Stimulated activated CD4-positive, alpha-beta T cell treated with anti-CD3 and anti-CD28 coated beads, Interleukin-1b, Interleukin-23, amount 100 ng/mL, for 1 hour (primary cell): ENCODE measurements around the gene SLC7A6OS.
"Not testable (repeated sequence)": the region's sequence is repeated elsewhere in the genome, so short reads cannot be mapped to it uniquely, and the experiment has no call there.

Experiments used
- DNase-seq, 2 donors: peaks; one replicate each; pipeline ENCODE4 v3.0.0-alpha.2; 2020; ENCODE audit warnings: low read depth in 2 of 2

The SLC7A6OS gene

DNA sequence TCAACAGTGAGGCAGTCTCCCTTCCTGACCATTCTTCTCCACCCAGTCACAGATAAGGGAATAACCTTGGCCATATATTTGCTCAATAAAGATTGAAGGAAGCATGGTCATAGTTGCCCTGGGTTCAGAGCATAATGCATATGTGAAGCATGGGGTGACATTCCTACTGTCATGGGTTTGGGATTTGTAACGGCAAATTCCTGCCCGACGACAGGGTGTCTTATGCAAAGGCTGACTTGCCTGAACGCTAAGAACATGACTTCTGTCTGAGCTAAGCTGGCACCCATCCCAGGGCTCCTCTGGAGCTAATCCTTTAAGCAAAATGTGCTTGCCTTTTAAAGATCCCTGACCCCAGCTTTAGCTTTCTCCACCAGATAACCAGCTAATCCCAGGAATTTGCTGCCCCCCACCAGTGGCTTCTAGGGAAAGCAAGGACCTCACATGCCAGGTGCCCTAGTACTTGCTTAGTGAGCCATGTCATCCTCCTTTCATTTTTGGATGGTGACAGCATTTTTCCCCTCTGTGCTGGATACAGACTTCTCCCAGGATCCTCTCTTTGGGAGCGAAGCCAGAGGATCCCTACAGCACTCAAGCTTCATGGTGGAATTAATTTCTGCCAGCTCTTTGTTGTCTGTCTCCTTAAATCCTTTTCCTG lies 11.7 kb downstream of the SLC7A6OS start:
- DNase-seq, result no peak

- DNase-seq, result no peak
Measured at GRCh38 chr16:68298312-68298711, 12.4 kb downstream of the SLC7A6OS start.

DNA sequence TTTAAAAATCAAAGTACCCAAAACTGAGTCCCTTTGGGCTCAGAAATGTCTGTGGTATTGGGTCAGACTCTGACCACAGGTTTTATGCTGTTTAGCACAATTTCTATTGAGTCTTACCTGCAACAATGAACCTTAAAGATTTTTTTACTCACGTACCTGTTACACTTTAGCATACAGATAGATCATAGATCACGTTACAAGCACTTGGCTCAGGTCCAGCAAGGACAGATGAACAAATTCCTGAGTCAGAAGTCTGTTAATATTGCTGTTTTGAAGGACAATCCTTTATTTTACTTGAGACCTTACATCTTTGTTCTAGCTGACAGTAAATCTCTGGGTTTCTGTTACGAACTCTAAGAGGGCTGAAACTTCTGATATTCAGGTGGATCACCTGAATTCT lies 12.8 kb downstream of the SLC7A6OS start:
- no peak for DNase-seq

DNA sequence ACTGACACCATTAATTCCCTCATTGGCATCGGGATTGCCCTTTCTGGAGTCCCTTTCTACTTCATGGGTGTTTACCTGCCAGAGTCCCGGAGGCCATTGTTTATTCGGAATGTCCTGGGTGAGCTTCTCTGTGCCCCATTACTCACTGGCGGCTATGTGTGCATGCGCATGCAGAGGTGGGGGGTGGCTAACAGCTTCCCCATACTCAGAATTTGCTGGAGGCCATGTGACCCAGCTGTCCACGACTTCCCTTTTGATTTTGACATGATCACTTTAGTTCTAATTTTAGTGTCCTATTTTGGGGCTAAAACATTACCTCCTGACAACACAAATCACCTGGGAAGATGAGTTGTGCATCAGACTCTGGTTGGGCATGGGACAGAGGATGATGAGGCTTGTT lies 14.1 kb downstream of the SLC7A6OS start:
- DNase-seq, result no peak

- no peak for DNase-seq
Measured at GRCh38 chr16:68296291-68296690, 14.5 kb downstream of the SLC7A6OS start.

DNA sequence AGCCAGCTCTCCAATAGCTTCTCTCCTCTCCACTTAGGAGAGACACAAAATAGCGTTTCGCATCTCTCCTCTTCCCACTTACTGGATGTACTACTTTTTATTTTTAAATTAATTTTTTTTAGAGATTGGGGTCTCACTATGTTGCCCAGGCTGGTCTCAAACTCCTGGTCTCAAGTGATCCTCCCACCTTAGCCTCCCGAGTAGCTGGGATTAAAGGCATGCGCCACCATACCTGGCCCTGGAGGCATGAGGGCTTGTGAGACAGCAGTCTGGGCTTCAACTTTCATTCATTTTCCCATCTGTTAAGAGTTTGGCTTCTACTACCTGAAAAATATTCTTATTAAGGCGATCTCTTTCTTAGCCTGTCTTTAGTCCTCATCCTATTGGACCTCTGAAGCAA lies 18.3 kb downstream of the SLC7A6OS start:
- DNase-seq, result no peak

DNA sequence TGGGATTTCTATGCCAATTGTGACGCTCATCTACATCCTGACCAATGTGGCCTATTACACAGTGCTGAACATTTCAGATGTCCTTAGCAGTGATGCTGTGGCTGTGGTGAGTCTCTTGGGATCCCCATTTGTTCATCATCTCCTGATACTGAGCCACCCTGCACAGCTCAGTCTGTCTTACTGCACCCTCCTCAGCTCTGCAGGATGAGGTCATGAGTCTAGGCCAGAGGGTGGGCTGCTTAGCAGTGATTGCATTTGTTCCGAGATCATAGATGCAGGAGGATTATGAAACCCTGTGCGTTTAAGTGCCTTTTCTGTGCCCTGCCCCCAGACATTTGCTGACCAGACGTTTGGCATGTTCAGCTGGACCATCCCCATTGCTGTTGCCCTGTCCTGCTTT lies 19.5 kb downstream of the SLC7A6OS start:
- no peak for DNase-seq

GRCh38 chr16:68290450-68290849 lies 20.3 kb downstream of the SLC7A6OS start:
- no peak for DNase-seq

DNA sequence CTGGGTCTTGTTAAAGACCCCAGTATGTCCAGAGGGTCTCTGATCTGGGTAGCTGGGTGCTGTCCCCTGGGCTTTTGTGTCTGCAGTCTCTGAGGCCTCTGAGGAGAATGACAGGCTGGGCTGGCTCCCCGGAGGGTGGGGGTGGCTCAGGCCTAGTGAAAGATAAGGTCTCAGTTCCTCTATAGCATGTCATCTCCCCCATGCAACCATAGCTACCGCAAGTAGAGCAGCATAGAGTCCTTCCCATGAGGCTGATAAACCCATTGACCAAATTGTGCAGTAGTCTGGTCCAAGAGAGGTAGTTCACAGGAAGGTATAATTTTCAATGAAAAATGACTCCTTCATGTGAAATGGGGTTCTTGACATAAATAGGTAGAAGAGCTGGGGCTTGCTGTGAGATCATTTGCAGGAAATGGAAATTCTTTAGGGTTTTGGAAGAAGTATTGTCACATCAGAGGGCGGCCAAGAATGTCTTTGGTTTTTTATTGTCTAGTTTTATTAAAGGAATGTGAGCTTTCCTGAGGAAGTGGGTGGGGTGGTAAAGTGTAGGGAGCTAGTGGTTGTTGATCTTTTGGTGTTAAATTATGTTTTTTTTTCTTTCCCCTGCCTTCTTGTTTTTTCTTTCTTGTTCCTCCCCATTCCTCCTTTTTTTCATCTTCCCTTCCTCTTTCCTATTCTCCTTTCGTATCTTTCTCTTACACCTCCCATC lies 21.0 kb downstream of the SLC7A6OS start:
- no peak for DNase-seq

- DNase-seq, result no peak
Measured at GRCh38 chr16:68289202-68289601, 21.5 kb downstream of the SLC7A6OS start.

- not testable (repeated sequence) for DNase-seq
Measured at GRCh38 chr16:68288796-68289195, 21.9 kb downstream of the SLC7A6OS start.

DNA sequence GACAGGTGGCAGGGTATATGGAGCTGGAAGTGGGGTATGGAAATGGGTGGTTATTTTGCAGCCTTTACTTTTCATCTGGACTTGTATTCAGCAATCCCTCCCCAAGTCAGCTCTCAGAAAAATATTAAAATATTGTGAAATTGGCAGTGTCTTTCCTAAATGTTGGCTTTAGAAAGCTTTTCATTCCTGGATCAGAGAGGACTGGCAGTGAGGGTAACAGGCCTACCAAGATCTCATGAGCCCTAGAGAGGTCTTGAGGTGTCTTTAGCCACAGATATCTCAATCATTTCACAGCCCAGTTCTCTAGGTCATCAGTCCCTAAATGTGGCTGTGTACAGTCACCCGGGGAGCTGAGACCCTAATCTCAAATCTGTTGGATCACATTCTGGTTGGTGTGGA lies 22.5 kb downstream of the SLC7A6OS start:
- DNase-seq, result no peak

DNA sequence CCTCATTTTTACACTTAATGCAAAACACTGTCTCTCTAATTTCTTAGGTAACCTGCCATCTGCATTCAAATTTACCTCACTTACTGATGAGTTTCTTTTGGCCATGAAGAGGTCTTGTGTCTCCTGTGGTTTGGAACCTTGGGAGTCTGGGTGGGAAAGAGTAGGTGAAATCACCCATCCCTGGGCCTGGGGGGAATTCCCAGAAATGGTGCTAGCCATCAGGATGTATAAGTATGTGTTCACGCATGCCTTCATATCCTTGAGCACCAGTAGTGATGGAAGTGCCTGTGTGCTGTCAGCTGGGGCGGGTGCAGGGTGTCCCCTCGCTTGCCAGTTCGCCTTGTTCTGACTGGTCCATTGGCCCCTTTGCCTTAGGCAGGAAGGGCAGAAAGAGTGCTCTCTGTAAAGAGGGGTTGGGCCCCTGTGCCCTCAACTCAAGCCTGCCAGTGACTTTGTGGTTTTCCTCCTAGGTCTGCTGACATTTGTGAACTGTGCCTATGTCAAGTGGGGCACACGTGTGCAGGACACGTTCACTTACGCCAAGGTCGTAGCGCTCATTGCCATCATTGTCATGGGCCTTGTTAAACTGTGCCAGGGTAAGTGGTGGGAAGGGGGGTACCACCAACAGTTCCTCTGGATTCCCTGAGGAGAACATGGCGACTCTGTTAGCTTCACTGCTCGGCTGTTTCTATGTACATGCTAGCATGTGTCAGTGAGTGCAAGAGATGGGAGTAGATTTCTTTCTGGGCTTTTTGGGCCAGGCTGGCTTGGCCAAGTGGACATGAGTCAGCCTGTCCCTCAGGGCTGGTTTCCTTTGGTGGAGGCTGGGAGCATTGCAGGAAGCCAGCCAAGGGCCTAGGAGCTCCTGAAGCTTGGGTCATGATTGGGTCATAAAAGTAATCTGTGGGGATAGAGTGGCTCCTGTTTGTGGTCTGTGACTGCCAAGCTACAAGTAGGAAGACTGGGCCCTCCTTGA lies 23.2 kb downstream of the SLC7A6OS start:
- no peak for DNase-seq

DNA sequence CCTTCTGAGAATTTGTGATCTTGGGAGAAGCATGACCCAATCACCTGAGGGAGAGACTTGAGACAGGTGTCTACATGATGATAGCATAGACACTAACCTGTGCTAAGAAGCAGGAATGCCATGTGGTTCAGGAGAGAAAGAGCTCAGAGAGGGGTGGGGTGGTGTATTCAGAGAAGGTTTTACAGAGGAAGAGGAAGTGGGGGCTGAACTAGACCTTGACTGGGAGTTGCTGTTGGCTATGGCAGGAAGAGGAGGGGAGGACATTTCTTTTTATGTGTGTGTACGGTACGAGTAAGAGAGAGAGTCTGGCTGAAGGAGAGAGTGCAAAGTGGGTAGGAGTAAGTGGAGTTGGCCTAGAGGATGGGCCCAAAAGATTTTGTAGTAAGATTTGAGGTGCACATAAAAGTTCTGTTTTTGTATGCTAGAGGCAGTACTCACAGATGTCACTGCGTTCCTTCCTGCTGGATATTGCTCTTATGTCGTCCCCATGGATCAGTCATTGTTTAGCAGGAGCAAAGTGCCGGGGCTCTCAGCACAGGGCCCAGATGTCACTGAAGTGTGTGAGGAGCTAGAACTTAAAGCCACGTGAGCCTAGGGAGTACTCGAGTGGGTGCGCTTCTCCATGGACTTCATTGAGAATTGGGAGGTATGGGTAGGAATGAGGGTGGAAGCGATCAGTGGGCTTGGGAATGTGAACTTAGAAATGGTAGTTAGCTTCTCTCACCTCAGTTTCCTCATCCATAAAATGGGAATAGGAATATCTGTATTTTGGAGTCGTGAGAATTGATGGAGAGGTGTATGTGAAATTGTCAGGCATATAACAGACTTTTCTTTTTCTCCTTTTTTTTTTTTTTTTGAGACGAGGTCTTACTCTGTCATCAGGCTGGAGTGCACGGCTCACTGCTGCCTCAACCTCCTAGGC lies 24.3 kb downstream of the SLC7A6OS start:
- no peak for DNase-seq

GRCh38 chr16:68285683-68286082 lies 25.1 kb downstream of the SLC7A6OS start:
- no peak for DNase-seq

DNA sequence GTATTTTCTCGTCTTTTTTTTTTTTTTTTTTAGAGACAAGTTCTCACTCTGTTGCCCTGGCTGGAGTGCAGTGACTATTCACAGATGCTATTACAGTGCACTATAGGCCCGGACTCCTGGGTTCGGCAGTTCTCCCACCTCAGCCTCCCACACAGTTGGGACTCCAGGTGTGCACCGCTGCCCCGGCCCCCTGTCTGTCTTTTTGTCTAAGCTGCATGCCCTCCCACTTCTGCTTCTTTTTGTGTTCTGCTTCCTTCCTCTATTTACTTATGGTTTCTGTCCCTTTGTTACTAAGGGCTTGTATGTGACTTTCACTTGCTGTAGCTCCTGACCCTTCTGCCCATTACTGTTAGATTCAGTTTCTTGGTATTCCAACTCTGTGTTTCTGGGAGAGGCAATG lies 25.9 kb downstream of the SLC7A6OS start:
- DNase-seq, result no peak

GRCh38 chr16:68283801-68284598 lies 26.7 kb downstream of the SLC7A6OS start:
- DNase-seq, result no peak

GRCh38 chr16:68283346-68283745 lies 27.4 kb downstream of the SLC7A6OS start:
- no peak for DNase-seq

- no peak for DNase-seq
Measured at GRCh38 chr16:68282064-68282452, 28.7 kb downstream of the SLC7A6OS start.

GRCh38 chr16:68281368-68282063 lies 29.2 kb downstream of the SLC7A6OS start:
- no peak for DNase-seq
